G401.6 (cell line): ENCODE results near the gene PLCH1.

ENCODE experiments used
- FAIRE-seq: peaks from 2 replicates; lab custom pipeline; 2012; peaks lifted over from hg19 to GRCh38; lab: Jason Lieb, UNC

The PLCH1 gene

GRCh38 chr3:155744626-155745324, at the start of gene PLCH1:
Gene PLCH1 (minus strand): TSS chr3:155745071. CDS start chr3:155704224, 40,847 bp downstream.
- no peak for FAIRE-seq

- FAIRE-seq, result no peak
Observed at GRCh38 chr3:155792532-155792931, 47.7 kb upstream of the PLCH1 start.

GRCh38 chr3:155791190-155791589, 46.3 kb upstream of the PLCH1 start:
- no peak for FAIRE-seq

- FAIRE-seq, result no peak
Observed at GRCh38 chr3:155790272-155790925, 45.5 kb upstream of the PLCH1 start.

GRCh38 chr3:155785662-155786295, 40.9 kb upstream of the PLCH1 start:
- FAIRE-seq, result no peak

GRCh38 chr3:155782390-155782953, 37.6 kb upstream of the PLCH1 start:
- no peak for FAIRE-seq

- peak; percentile 19 for FAIRE-seq
Observed at GRCh38 chr3:155780291-155780690, 35.4 kb upstream of the PLCH1 start.

GRCh38 chr3:155778462-155778861, 33.6 kb upstream of the PLCH1 start:
- no peak for FAIRE-seq

GRCh38 chr3:155772801-155773200, 27.9 kb upstream of the PLCH1 start:
- no peak for FAIRE-seq

- no peak for FAIRE-seq
Observed at GRCh38 chr3:155771126-155771525, 26.3 kb upstream of the PLCH1 start.

GRCh38 chr3:155766206-155766605, 21.3 kb upstream of the PLCH1 start:
- FAIRE-seq, result no peak

GRCh38 chr3:155763870-155764463, 19.1 kb upstream of the PLCH1 start:
- FAIRE-seq, result no peak

GRCh38 chr3:155760653-155761052, 15.8 kb upstream of the PLCH1 start:
- no peak for FAIRE-seq

- FAIRE-seq, result no peak
Observed at GRCh38 chr3:155757577-155757976, 12.7 kb upstream of the PLCH1 start.

GRCh38 chr3:155753038-155753639, 8.3 kb upstream of the PLCH1 start:
- FAIRE-seq, result peak; percentile 93

GRCh38 chr3:155748611-155749365, 3.9 kb upstream of the PLCH1 start:
- FAIRE-seq, result no peak

- FAIRE-seq, result no peak
Observed at GRCh38 chr3:155747946-155748290, 3.0 kb upstream of the PLCH1 start.

GRCh38 chr3:155747286-155747945, 2.5 kb upstream of the PLCH1 start:
- peak; percentile 95 for FAIRE-seq

GRCh38 chr3:155746703-155747102, 1.8 kb upstream of the PLCH1 start:
- peak; percentile 44 for FAIRE-seq

GRCh38 chr3:155745795-155746550, 1.1 kb upstream of the PLCH1 start:
- peak; percentile 91 for FAIRE-seq
